MV-4-11 (cell line): ENCODE results near the gene RIMBP2.
"Not testable (repeated sequence)": the region's sequence is repeated elsewhere in the genome, so short reads cannot be mapped to it uniquely, and the experiment has no call there.

Experiments
- DNase-seq: peaks from one replicate; lab custom pipeline; 2025; lab: John Stamatoyannopoulos, UW

The RIMBP2 gene

DNA sequence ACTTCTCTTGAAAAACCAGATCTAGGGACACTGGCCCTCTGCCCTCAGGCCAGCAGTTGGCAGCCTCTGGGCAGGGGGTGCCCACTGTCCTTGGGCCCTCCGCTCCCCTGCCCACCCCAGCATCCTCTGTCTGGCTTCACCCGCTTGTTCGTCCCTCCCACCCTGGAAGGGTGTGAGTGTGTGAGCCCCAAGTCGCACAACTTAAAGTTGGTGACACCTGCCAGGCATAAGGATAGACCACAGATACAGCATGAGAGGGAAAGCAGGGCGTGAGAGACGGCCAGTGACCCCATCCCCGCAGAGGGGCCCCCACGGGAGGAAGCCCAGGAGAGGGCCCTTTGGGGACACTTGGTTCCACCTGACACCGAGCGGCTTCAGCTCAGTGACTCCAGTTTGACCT is 23.5 kb upstream of the RIMBP2 start:
- DNase-seq = no peak

DNA sequence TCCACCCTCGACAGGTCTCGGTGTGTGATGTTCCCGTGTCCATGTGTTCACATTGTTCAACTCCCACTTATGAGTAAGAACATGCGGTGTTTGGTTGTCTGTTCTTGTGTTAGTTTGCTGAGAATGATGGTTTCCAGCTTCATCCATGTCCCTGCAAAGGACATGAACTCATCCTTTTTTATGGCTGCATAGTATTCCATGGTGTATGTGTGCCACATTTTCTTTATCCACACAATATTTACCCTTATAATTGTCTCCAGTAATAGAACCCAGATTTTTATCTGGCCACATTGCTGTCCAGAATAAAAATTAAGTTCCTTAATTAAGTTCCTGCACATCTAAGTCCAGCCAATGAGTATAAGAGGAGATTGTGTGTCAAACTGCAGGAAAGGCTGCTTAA is 22.3 kb upstream of the RIMBP2 start:
- not testable (repeated sequence) for DNase-seq

DNA sequence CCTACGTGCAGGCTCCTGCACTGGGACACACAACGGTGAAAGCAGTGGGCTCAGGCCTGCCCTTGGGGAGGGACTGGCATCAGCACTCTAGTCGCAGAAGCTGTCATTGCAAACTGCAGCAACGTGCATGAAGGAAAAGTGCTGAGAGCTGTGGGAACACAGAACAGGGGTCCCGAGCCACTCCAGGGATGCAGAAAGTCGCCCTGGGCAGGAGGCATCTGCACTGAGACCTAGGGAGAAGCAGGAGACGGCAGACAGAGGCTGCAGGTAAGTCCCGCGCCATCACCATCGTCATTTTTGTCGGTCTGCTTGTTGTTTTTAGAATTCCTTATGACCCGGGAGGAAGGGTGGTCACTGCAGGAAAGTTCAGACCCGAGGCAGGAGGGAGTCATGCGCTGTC is 21.6 kb upstream of the RIMBP2 start:
- DNase-seq = no peak

DNA sequence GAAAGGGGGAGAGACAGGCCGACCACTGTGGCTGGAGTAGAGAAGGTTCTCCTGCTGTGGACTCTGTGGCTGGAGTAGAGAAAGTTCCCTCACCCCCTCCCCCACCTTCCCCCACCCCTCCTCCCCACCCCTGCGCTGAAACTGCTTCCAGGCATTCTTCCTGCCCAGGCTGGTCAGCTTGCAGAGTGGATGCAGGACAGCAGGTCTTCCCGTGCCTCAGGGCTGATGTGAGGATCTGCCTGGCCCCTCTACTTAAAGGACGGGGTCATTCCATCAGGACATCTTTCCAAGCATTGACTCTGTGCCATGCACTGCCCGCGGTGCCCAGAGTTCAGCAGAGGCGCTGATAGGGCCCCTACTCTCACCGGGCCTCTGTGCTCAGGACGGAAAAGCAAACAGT is 13.2 kb upstream of the RIMBP2 start:
- no peak for DNase-seq

DNA sequence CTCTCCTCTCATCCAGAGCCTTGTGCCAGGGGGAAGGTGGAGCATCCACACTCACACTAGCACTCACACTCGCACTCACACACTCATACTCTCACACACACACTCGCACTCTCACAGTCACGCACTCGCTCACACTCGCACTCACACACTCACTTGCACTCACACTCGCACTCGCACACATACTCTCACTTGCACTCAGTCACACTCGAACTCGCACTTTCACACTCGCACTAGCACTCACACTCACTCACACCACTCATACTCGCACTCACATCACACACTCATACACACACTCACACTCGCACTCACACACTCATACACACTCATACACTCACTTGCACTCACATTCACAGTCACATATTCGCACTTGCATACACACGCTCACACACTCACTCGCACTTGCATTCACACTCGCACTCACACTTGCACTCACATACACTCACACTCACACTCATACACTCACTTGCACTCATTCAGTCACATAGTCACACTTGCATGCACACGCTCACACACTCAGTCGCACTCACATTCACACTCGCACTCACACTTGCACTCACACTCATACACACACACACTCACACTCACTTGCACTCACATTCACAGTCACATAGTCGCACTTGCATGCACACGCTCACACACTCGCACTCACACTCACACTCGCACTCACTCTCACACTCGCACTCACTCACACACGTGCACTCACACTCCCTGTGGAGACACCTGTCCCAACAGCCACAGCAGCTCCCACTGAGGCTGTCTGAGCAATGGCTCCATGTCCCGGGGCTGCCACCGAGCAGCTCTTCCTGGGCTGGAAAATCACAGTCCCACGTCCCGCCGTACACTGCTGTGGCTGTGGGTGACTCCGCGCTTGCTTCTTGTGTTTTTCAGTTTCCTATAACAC is 12.3 kb upstream of the RIMBP2 start:
- no peak for DNase-seq

DNA sequence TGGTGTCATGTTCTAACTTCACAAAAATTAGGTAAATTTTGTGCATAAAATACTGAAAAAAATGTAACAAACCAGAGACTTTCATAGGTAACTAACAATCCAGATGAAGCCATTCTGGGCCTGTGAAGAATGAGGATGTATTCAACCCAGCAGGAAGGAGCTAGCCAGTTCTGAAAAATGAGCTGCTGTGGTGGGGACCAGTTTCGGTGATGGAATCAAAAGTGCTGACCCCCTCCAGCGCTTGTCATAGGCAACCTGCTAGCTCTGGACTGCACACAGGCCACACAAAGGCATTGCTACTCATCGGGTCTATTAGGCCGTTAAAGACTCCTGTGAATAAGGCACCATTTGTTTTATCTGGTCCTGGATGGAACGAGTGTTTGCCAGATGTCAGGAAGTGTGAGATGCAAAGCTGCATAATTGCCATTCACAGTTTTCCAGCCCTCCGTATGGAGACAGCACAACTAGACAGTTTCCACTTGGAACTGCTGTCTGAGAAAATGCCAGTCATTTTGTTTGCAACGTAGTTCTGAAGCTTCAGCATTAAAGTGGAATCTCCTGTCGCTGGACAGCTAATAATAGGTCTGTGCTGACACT is 3.3 kb upstream of the RIMBP2 start:
- no peak for DNase-seq

DNA sequence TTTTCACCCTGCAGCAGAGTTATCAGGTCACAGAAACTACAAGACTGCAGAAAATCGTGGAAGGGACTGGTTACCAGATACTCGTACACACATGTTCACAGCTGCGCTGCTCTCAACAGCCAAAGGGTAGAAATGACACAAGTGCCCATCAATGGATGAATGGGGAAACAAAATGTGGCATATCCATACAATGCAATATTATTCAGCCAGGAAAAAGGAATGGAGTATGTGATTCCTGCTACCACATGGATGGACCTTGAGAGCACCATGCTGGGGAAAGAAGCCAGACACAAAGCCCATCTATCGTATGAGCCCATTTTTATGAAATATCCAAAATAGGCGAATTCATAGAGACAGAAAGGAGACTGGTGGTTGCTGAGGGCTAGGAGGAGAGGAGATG is 1.7 kb upstream of the RIMBP2 start:
- no peak for DNase-seq

DNA sequence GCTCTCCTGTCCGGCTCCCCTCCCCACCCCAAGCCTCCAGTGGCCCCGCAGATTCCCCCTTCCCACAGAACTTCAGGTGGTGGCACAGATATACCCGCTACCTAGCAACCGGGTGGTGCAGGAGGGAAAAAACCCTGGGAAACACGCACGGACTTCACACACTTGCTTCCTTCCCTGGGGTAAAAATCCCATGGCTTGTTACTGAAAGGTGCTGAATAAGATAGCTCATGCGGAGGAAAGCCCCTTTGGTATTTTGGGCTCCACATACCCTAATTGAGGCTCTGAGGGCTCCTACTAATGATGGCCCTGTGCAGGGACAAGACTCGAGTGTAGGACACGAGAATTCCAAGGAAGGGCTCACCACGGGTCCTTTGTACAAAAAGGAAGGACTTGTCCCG is 869 bp upstream of the RIMBP2 start:
- DNase-seq = no peak

DNA sequence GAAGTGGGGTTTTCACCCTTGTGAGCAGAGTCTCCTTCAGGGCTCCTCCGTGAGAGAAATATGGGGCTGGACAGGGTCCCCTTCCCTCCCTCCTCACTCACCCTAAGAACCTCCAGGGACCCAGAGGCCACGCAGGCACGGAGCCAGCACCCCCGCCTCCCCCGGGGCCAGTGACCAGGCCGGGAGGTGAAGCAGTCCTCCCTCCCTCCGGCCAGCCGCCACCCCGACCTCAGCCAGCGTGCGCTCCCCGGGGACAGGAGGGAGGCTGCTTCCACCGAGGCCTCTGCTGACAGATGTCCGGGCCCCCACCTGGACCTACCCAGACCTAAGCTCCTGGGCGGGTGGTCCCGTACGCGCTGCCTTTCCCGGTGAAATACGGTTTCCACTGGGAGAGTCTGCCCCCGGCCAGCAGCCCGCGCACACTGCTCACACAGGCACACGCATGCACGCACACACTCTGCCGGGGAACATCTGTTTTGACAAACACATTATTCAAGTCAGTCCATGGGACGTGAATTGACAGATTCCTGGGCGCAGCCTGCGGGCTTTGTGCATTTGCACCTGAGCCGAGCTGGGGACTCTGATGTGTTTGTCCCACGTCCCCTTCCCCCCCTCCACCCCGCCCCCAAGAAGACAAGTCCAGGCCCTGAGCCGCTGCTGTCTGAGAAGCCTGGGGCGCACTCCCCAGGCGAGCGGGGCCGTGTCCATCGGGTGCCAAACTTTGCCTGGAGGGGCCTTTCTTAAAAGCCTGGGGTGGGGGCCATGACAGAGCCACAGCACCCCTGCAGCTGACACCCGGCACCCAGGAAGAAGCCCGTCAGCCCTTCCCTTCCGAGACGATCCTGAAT is 725 bp downstream of the RIMBP2 start:
- DNase-seq = no peak

DNA sequence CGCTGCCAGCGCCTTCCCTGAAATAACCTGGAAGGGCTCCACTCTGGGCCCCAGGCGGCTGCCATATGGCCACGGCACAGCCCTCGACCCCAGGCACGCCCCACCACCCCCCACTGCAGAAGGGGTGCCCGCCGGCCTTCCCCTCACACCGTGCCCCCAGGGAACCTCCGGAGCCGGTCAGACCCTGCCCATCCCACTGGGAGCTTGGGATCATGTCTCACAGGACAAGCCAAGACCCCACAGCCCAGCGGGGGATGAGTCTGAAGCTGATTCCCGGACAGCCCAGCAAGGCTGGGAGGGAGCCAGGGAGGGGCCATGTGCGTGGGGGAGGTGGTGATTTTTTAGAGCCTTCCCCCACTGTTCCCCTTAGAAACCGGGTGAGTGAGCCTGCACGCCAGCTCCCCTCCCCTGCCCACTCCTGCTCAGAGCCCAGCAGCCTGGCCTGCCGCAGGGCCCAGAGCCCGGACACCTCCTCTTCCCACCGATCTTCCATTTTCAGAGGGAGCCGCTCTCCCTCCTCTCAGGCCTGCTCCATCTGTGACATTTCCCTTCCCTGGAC is 1.4 kb downstream of the RIMBP2 start:
- no peak for DNase-seq

DNA sequence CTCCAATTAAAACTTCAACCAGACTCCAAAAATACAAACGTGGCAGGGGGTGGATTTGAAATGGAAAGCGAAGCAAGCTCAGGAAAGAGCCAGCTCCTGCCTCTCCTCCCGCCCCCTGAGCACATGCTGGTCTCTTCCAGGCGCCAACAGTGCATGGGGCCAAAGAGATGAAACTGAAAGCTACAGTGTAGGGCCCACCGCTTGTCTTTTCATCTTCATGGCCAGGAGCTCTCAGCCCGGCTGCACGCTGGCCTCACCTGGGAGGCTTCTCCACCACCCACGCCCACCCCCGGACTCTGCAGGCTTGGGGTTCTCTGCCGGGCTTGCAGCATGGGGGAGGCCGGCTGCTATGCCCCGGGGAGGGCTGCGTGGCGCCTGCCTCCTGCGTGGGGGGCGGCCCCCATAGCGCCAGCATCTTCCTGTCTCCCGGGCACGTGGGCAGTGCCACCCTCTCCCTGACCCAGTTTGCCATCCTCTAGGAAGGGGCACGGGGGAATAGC is 2.0 kb downstream of the RIMBP2 start:
- no peak for DNase-seq

DNA sequence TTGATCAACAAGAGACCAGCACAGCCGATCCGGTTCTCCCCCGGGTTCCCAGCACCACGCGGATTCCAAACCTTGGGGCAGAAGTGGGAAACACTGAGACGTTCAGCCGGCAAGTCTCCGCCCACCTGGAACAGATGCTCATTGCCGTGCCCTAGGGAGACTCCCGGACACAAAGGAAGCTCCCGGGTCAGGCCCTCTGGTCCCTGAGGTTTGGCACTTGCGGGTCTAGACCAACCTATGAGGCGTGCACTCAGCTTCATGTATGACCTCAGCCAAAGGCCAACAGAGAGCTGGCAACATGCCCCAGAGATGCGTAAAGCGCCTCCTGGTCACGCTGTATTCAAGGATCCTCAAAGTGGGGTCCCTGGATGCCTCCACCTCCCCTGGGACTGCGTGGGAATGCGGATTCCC is 2.5 kb downstream of the RIMBP2 start:
- no peak for DNase-seq

DNA sequence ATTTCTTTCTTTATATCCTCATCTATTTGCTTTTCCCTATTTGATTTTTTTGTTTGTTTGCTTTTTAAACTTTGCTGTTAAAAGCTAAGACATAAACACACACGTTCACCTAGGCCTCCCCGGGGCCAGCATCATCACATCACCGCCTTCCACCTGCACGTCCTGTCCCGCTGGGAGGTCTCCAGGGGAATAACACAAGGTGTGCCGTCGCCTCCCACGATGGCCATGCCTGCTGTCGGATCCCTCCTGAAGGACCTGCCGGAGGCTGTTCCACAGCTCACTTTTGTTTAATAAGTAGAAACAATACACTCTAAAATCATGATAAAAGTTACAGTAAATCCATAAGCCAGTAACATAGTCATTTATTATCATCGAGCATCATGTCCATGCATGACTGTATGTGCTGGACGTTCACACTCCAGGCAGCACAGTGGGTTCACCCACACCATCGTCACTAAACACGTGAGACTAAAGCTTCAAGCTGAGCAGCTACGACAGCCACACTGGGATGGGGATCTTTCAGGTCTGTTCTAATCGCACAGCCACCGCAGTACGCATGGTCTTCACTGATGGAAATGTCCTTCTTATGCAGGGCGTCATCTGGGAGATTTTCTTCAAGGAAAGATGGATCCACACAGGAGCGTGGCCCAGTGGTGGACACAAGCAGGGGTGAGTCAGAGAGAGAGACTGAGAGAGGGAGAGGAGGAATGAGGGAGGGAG is 3.6 kb downstream of the RIMBP2 start:
- no peak for DNase-seq

DNA sequence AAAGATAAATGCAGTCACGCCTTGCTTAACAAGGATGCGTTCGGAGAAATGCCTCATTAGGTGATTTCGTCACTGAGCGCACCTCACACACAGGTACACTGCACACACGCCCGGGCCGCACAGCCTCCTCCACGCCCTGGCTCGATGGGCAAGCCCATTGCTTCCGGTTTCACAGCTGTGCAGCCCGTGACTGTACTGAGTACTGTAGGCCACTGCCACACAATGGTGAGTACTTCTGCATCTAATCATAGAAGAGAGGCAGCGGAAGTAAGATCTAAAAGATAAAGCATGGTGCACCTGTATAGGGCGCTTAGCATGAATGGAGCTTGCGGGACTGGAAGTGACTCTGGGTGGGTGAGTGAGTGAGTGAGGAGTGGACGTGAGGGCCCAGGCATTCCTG is 4.3 kb downstream of the RIMBP2 start:
- no peak for DNase-seq

DNA sequence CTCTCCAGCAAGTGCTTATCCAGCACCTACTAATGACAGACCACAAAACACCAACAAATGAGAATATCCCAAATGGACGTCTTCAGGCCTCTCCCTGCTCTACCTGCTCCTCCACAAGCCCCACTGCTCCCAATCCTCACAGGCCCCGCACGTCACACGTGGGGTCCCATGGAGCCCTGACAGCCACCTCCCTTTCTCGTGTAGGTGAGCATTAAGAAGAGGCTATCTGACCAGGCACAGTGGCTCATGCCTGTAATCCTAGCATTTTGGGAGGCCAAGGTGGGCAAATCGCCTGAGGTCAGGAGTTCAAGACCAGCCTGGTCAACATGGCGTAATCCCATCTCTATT is 5.4 kb downstream of the RIMBP2 start:
- no peak for DNase-seq

DNA sequence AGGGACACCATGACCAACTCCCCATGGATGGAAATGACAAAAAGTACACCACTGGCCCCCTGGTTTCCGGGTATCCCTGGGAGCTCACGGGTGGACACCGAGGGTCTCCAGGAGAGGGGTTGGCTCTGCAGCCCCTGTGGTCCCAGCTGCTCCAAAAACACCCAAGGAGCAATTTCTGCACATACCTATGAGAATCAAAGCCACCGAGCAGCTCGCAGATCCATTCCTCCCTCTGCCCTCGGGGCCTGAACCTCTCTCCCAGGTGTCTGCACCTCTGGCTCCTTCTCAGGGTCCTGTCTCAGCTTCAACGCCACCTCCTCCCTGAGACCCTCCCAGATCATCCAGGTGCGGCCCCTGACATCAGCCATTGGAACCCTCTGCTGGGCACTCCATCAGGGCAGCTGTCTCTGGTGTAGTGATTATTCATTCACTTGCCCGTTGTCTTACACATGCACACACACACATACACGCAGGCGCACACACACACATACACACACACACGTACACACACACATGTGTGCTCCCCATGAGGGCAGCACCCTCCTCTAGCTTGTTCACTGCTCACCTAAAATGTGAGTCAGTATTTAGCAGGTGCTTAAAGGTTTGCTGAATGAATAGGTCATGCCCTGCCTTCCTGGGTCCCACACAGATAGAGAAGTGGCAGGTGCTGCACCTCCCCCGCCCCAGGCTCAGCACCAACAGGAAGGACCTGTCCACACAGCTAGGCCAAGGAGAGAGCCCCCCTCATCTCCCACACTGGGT is 5.9 kb downstream of the RIMBP2 start:
- DNase-seq = no peak

DNA sequence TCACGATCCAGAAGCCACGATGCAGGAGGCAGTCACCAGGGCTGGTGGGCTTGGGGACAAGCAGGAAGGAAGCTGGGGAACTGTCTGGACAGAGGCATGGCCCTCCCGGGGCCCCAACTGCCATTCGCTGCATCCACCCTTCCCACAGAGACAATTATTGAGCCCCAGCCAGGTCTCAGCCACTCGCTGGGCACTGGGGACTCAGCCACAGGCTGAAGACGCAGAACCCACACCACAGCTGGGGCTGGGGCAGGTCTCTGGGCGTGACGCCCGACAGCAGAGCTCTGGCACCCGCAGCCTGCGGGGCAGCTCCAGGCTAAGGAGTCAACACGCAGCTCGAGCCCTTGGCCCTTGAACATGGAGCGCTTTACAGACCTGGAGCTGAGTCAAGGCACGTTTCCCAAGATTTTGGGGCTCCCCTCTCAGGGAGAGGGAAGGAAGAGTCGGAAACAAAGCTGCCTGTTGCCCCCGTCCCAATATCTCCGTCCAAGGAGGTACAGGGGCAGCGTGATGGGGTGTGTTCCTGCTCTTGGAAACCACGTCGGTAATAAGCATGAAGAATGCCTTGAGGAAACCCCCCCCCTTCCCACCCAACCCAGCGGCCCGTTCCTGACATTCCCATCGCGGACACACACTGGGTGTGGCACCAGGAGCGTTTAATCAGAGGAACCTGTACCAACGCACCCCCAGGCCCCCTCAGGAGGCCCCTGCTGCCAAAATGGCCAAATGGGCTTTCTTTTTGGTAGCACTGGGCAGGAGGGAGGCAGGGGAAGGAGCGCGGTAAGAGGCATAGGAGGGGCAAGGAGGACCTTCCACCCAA is 6.7 kb downstream of the RIMBP2 start:
- no peak for DNase-seq

DNA sequence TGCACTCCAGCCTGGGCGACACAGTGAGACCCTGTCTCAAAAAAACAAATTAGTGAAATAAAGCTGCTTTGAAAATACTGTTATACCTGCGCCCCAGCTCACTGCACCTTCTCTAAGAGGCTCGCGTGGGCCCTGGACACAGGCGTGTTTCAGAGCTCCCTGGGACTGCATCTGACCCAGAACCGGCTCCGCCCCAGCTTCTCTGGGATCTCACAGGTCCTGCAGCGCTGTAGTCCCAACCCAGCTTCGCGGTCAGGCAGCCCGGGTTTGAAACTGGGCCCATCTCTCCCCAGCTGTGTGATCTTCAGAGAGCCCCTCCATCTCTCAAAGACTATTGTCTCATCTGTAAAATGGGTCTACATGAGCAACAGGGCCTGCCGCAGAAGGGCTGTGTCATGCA is 7.5 kb downstream of the RIMBP2 start:
- DNase-seq = no peak

DNA sequence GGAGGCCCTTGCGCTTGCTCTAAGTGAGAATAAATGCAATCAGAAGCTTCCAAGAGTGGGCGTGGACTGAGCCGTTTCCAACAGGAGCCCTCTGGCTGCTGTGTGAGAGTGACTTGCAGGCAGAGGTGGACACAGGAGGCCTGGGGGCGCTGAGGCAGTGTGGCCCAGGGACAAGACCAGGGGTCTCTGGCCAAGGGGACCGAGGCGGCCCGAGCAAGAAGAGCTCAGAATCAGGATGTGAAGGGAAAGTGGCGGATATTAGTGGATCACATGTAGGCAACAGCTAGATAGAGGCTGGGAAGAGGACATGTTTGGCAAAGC is 8.6 kb downstream of the RIMBP2 start:
- no peak for DNase-seq

DNA sequence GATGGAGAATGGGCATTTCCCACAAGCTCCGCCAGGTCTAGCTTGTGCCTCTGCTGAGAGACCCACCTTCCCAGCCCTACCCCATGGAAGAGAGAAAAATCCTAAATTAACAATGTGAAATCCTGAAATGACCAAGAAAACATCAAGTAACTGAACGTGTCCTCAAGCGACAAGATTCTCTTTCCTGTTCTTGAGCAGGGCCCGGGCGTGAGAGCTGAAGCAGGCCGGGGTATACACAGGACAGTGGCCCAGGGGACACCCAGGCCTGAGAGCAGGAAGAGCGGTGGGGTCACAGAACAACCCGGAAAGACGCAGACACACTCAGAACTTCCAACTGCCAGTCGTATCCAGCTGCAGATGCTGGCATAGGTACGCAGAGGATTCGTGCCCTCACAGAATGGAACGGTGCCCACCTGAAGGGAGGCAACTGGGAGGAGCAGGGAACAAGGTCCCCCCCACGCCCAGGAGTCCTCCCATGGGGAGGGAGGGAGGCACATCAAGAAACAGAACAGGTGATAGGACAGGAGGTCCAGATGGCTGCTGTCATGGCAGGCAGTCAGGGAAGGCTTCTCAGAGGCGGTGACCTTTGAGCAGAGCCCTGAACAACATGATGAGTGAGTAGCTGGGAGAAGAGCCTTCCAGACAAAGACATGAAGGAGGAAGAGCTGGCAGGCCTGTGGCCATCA is 9.1 kb downstream of the RIMBP2 start:
- DNase-seq = no peak
